IPS-15b (cell line): ENCODE results near the gene RAB4B.
"Not testable (repeated sequence)": the region's sequence is repeated elsewhere in the genome, so short reads cannot be mapped to it uniquely, and the experiment has no call there.

Source experiments
- H3K27me3 ChIP-seq: one replicate; pipeline ENCODE4 v1.6.1; 2013; ENCODE audit warnings: low read length; ENCODE audit not compliant: control insufficient read depth, insufficient read depth
- H3K36me3 ChIP-seq: one replicate; pipeline ENCODE4 v1.6.1; 2013; ENCODE audit warnings: low read length; ENCODE audit not compliant: control insufficient read depth, insufficient read depth
- H3K4me1 ChIP-seq: one replicate; pipeline ENCODE4 v1.6.1; 2013; ENCODE audit warnings: mild to moderate bottlenecking, low read length; ENCODE audit not compliant: control insufficient read depth, insufficient read depth
- H3K4me3 ChIP-seq: one replicate; pipeline ENCODE4 v1.5.1; 2013; ENCODE audit warnings: low read depth, low read length
- H3K9ac ChIP-seq: one replicate; pipeline ENCODE4 v1.6.1; 2013; ENCODE audit warnings: low read depth, mild to moderate bottlenecking, low read length
- H3K9me3 ChIP-seq: one replicate; pipeline ENCODE4 v1.6.1; 2013; ENCODE audit warnings: mild to moderate bottlenecking, low read length; ENCODE audit not compliant: control insufficient read depth, insufficient read depth

RAB4B gene

GRCh38 chr19:40822161-40822560 is 44.1 kb downstream of the RAB4B start:
- Histone ChIP-seq H3K4me1 (no peaks in the 10 kb centered on the region), H3K36me3 (no peaks in the 10 kb centered on the region), H3K9me3 (no peaks in the 10 kb centered on the region), H3K4me3 (no peak overlapping the region), H3K27me3 (peaks cover 4% of the 10 kb centered on the region), H3K9ac (no peak overlapping the region)

- not testable (repeated sequence) for H3K9ac ChIP-seq, H3K9me3 ChIP-seq, H3K4me3 ChIP-seq, H3K27me3 ChIP-seq, H3K36me3 ChIP-seq, H3K4me1 ChIP-seq
Observed at GRCh38 chr19:40822704-40823553, 44.9 kb downstream of the RAB4B start.

- not testable (repeated sequence) for H3K9me3 ChIP-seq, H3K9ac ChIP-seq, H3K4me1 ChIP-seq
Observed at GRCh38 chr19:40824916-40825315, 46.9 kb downstream of the RAB4B start.

GRCh38 chr19:40825460-40826095 is 47.5 kb downstream of the RAB4B start:
- H3K4me1 ChIP-seq, H3K27me3 ChIP-seq, H3K36me3 ChIP-seq: not testable (repeated sequence)

More at GRCh38 chr19:40824916-40825315, 46.9 kb downstream of the RAB4B start:
- not testable (repeated sequence) for H3K27me3 ChIP-seq, H3K4me3 ChIP-seq, H3K36me3 ChIP-seq

GRCh38 chr19:40826312-40826698 is 48.3 kb downstream of the RAB4B start:
- H3K36me3 ChIP-seq, H3K27me3 ChIP-seq, H3K9ac ChIP-seq, H3K9me3 ChIP-seq, H3K4me1 ChIP-seq, H3K4me3 ChIP-seq: not testable (repeated sequence)

More at GRCh38 chr19:40825460-40826095, 47.5 kb downstream of the RAB4B start:
- H3K9me3 ChIP-seq, H3K9ac ChIP-seq, H3K4me3 ChIP-seq: not testable (repeated sequence)

- H3K9me3 ChIP-seq, H3K36me3 ChIP-seq, H3K9ac ChIP-seq, H3K27me3 ChIP-seq, H3K4me1 ChIP-seq, H3K4me3 ChIP-seq: not testable (repeated sequence)
Observed at GRCh38 chr19:40826699-40827385, 48.8 kb downstream of the RAB4B start.

- no peaks in the 10 kb centered on the region for H3K36me3 ChIP-seq
- H3K9me3 ChIP-seq: no peaks in the 10 kb centered on the region
- no peak overlapping the region for H3K9ac ChIP-seq
- H3K4me3 ChIP-seq: no peak overlapping the region
- H3K27me3 ChIP-seq: no peaks in the 10 kb centered on the region
- no peaks in the 10 kb centered on the region for H3K4me1 ChIP-seq
Observed at GRCh38 chr19:40827386-40828247, 49.6 kb downstream of the RAB4B start.

- Histone ChIP-seq H3K9ac (no peak overlapping the region), H3K36me3 (no peaks in the 10 kb centered on the region), H3K4me3 (no peak overlapping the region), H3K9me3 (no peaks in the 10 kb centered on the region), H3K4me1 (no peaks in the 10 kb centered on the region), H3K27me3 (no peaks in the 10 kb centered on the region)
Observed at GRCh38 chr19:40829205-40829604, 51.2 kb downstream of the RAB4B start.

GRCh38 chr19:40830741-40831140 is 52.7 kb downstream of the RAB4B start:
- H3K9ac ChIP-seq, H3K4me1 ChIP-seq, H3K36me3 ChIP-seq, H3K27me3 ChIP-seq, H3K4me3 ChIP-seq, H3K9me3 ChIP-seq: not testable (repeated sequence)

GRCh38 chr19:40831502-40832430 is 53.7 kb downstream of the RAB4B start:
- no peak overlapping the region for H3K9ac ChIP-seq
- H3K9me3 ChIP-seq: no peaks in the 10 kb centered on the region
- H3K4me3 ChIP-seq: no peak overlapping the region
- H3K4me1 ChIP-seq: no peaks in the 10 kb centered on the region
- H3K36me3 ChIP-seq: no peaks in the 10 kb centered on the region
- no peaks in the 10 kb centered on the region for H3K27me3 ChIP-seq

GRCh38 chr19:40832431-40832790 is 54.4 kb downstream of the RAB4B start:
- H3K36me3 ChIP-seq, H3K4me3 ChIP-seq, H3K9ac ChIP-seq: not testable (repeated sequence)

More at GRCh38 chr19:40832431-40832790, 54.4 kb downstream of the RAB4B start:
- H3K9me3 ChIP-seq, H3K4me1 ChIP-seq, H3K27me3 ChIP-seq: not testable (repeated sequence)
